Cardiac muscle cell (in vitro differentiated cells and primary cell): Measurements from ENCODE around the gene USE1. TPM values are rescaled to one million over a fixed set of nuclear protein-coding genes. Genes with fewer than 3 reads are reported as not detected.

Experiments used
- DNase-seq, 2 donors: peaks; one replicate each; pipeline versions ENCODE4 v3.0.0 to v3.0.0-alpha.2; 2010 to 2017; ENCODE audit warnings: low read depth in 1 of 2, low spot score in 1 of 2
- H3K27ac ChIP-seq: fragments of 200-600 bp; sonication (generic); 2 replicates; pipeline ENCODE4 v1.5.1; 2016
- H3K27me3 ChIP-seq: fragments of 200-600 bp; sonication (generic); 2 replicates; pipeline ENCODE4 v1.6.0; 2016; ENCODE audit warnings: control low read depth
- H3K36me3 ChIP-seq: fragments of 200-600 bp; sonication (generic); 2 replicates; pipeline ENCODE4 v1.5.1; 2016; ENCODE audit warnings: control low read depth
- H3K4me1 ChIP-seq: fragments of 200-600 bp; sonication (generic); 2 replicates; pipeline ENCODE4 v1.8.1; 2017; ENCODE audit warnings: low read depth, mild to moderate bottlenecking, mixed run types
- H3K4me3 ChIP-seq: fragments of 200-600 bp; sonication (generic); 2 replicates; pipeline ENCODE4 v1.5.1; 2016; ENCODE audit warnings: mild to moderate bottlenecking
- H3K9me3 ChIP-seq: fragments of 200-600 bp; sonication (generic); 2 replicates; pipeline ENCODE4 v1.5.1; 2017; ENCODE audit warnings: low read depth, mild to moderate bottlenecking, control low read depth
- CTCF ChIP-seq: IDR thresholded peaks from 2 replicates; pipeline ENCODE4 v1.5.1; 2012; ENCODE audit warnings: low read depth, mild to moderate bottlenecking, low read length
- polyA plus RNA-seq: library from polyadenylated mRNA; unstranded; fragments of >200 nt; fragmentation: Nextera tagmentation; extraction: Ambion mirVana; gene quantifications from 2 replicates; pipeline ENCODE4 v1.2.1, GENCODE V29; 2016
- total RNA-seq: library from RNA; depleted of rRNA; stranded (reverse); fragments of >200 nt; gene quantifications from 2 replicates; pipeline ENCODE4 v1.2.3, GENCODE V29; 2016

Gene USE1
- total and polyA plus RNA-seq, 2 experiments from 2014 or later, result 28.5 to 38.1 TPM

DNA sequence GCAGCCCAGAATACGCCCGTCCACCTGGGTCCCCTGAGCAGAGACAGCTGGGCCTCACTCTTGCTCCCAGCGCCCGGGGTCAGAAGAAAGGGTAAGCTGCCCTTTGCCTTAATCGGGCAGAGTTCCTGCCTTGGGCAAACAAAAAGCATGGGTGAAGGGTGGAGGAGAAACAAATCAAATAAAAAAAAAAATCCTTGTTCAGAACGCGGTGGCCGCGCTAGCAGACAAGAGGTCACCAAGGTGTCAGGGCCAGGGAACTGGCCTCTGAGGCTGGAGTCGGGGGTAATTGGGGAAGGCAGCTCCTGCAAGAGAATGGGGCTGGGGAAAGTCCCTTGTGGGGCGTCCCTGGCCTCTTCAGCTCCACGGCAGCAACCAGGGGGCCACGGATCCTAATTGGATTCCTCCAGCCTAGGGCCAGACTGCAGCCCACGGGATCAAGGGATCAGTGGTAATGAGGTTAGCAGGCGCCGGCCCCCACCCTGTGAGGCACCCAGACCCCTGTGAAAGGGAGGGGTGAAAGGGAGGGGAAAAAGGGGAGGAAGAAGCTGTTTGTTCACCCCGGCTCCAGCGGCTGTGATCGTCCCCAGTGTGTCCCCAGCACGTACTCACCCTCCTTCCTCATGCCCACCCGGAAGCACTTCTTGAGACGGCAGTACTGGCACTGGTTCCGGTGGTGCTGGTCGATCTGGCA, 25.1 kb downstream of the USE1 start:
- Histone ChIP-seq H3K27ac (no peak overlapping the region), H3K9me3 (no peaks in the 10 kb centered on the region)
- no peak for DNase-seq

GRCh38 chr19:17240826-17241399, 25.8 kb downstream of the USE1 start:
- Histone ChIP-seq H3K27me3 (no peaks in the 10 kb centered on the region), H3K36me3 (peaks cover 9% of the 10 kb centered on the region), H3K9me3 (no peaks in the 10 kb centered on the region), H3K4me3 (no peak overlapping the region), H3K27ac (no peak overlapping the region), H3K4me1 (peaks cover 13% of the 10 kb centered on the region)
- TF ChIP-seq CTCF, result no peak
- DNase-seq, result no peak

More for the DNA sequence above, 25.1 kb downstream of the USE1 start:
- Histone ChIP-seq H3K4me1 (peaks cover 16% of the 10 kb centered on the region), H3K36me3 (peaks cover 9% of the 10 kb centered on the region), H3K27me3 (no peaks in the 10 kb centered on the region), H3K4me3 (no peak overlapping the region)
- no peak for TF ChIP-seq CTCF

GRCh38 chr19:17242431-17243208, 27.5 kb downstream of the USE1 start:
- Histone ChIP-seq H3K4me3 (no peak overlapping the region), H3K27ac (no peak overlapping the region), H3K9me3 (no peaks in the 10 kb centered on the region), H3K4me1 (peaks cover 18% of the 10 kb centered on the region), H3K36me3 (peaks cover 9% of the 10 kb centered on the region), H3K27me3 (no peaks in the 10 kb centered on the region)
- no peak for DNase-seq
- TF ChIP-seq CTCF, result no peak

GRCh38 chr19:17243211-17243829, 28.2 kb downstream of the USE1 start:
- H3K27ac ChIP-seq, result peak overlapping the region; percentile 73
- peaks cover 4% of the 10 kb centered on the region for H3K36me3 ChIP-seq
- DNase-seq, result no peak
- no peak for TF ChIP-seq CTCF
- H3K9me3 ChIP-seq, result no peaks in the 10 kb centered on the region
- H3K4me1 ChIP-seq, result peaks cover 24% of the 10 kb centered on the region
- no peaks in the 10 kb centered on the region for H3K27me3 ChIP-seq
- H3K4me3 ChIP-seq, result peak overlapping the region; percentile 100

DNA sequence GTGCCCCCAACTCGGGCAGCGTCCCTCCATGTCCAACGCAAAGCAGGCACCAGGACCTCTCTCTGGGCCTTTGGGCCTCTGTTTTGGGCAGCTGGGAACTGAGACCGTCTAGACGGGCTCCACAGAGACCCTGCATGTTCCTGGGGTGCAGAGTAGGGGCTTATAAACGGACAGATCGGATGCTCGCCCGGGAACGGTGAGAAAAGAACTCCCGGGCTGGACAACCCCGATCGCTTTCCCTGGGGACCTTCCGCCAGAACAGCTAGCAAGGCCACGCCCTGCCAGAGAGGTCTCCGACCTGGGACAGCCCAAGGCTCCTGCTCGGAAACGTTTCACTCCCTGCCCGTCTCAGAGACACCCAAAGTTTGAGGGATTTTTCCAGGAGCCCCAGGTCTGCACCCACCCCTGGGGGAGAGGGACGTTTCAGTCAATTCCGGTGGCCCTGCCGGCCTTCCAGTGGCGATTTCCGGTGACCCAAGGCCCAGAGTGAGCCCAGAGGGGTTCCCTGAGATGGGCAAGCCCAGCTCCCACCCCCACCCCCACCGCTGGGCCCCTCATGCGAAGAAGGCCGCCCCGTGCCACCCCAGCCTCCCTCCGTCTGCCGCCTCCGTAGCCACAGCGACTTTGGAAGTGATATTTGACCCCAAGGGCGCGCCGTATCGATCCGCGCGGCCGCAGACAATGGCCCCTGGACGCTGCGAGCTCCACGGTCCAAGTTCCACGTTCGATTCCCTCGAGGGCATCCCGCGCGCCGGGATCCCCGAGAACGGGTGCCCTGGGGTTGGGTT, 28.9 kb downstream of the USE1 start:
- Histone ChIP-seq H3K36me3 (no peaks in the 10 kb centered on the region), H3K4me3 (peak overlapping the region; percentile 100), H3K4me1 (peaks cover 26% of the 10 kb centered on the region), H3K27me3 (no peaks in the 10 kb centered on the region), H3K9me3 (no peaks in the 10 kb centered on the region), H3K27ac (peak overlapping the region; percentile 73)
- DNase-seq, result peak; percentile 54 to 58
- TF ChIP-seq CTCF, result no peak
